GM19035 (cell line): ENCODE measurements around the gene GPR35.

Source experiments
- ATAC-seq: cut with Tn5 transposase; IDR thresholded peaks from one replicate; pipeline ENCODE4 v1.9.1; 2021; ENCODE audit not compliant: unreplicated experiment

Gene GPR35

GRCh38 chr2:240624950-240625621 lies at the start of gene GPR35:
GPR35 (plus strand) TSS chr2:240625480; CDS start chr2:240629953, 4,473 bp downstream.
- ATAC-seq = no peak

GRCh38 chr2:240576036-240576435 lies 49.2 kb upstream of the GPR35 start:
- no peak for ATAC-seq

GRCh38 chr2:240576436-240577205 lies 48.7 kb upstream of the GPR35 start:
- no peak for ATAC-seq

GRCh38 chr2:240577281-240578109 lies 47.8 kb upstream of the GPR35 start:
- ATAC-seq = no peak

- no peak for ATAC-seq
Measured at GRCh38 chr2:240578110-240578450, 47.2 kb upstream of the GPR35 start.

- ATAC-seq = no peak
Measured at GRCh38 chr2:240578488-240578887, 46.8 kb upstream of the GPR35 start.

GRCh38 chr2:240579071-240579762 lies 46.1 kb upstream of the GPR35 start:
- peak; percentile 7 for ATAC-seq

GRCh38 chr2:240579771-240580614 lies 45.3 kb upstream of the GPR35 start:
- peak; percentile 40 for ATAC-seq

GRCh38 chr2:240581811-240582210 lies 43.5 kb upstream of the GPR35 start:
- ATAC-seq = no peak

- ATAC-seq = no peak
Measured at GRCh38 chr2:240582781-240583180, 42.5 kb upstream of the GPR35 start.

- ATAC-seq = no peak
Measured at GRCh38 chr2:240583774-240584173, 41.5 kb upstream of the GPR35 start.

GRCh38 chr2:240584486-240585031 lies 40.7 kb upstream of the GPR35 start:
- ATAC-seq = peak; percentile 48

GRCh38 chr2:240585101-240585500 lies 40.2 kb upstream of the GPR35 start:
- peak; percentile 14 for ATAC-seq

- no peak for ATAC-seq
Measured at GRCh38 chr2:240585681-240586197, 39.5 kb upstream of the GPR35 start.

- peak; percentile 67 for ATAC-seq
Measured at GRCh38 chr2:240586198-240586918, 38.9 kb upstream of the GPR35 start, which contains the start of gene CAPN10. CAPN10 (plus strand) TSS chr2:240586734; CDS start chr2:240586912, 178 bp downstream.

- ATAC-seq = peak; percentile 2
Measured at GRCh38 chr2:240586919-240587800, 38.1 kb upstream of the GPR35 start.

GRCh38 chr2:240588006-240588655 lies 37.1 kb upstream of the GPR35 start:
- ATAC-seq = no peak
